Measurements from ENCODE around the gene FLNB.

DNA sequence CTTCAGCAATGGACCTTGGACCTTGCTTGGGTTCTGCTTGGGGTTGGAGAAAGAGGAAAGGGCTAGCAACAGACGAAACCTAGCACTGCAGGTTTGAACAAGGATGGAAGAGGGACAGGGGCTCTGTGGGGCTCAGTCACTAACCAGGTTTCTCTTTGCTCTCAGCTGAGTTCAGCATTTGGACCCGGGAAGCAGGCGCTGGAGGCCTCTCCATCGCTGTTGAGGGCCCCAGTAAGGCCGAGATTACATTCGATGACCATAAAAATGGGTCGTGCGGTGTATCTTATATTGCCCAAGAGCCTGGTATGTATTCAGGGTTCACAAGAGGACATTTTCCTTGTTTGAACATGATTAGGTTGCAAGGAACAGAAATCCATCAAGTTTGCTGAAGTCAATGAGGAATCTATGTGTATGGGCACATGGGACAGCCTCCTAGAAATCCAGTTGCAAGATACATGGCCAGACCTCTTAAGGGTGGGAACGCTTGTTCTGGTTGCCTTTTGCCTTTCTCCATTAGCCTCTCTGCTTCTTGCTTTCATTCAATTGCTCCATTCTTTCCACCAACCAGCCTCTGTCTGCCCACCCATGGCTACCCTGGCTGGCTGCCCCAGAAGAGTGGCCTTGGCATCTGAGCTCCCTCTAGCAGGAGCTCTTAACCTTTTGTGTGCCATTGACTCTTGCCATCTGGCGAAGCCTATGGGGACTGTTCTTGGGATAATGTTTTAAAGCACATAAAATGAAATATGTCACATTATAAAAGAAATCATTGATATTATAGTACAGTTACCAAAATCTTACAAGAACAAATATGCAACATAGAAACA lies 146.6 kb downstream of the FLNB start:
- TF ChIP-seq, protein P1, sequence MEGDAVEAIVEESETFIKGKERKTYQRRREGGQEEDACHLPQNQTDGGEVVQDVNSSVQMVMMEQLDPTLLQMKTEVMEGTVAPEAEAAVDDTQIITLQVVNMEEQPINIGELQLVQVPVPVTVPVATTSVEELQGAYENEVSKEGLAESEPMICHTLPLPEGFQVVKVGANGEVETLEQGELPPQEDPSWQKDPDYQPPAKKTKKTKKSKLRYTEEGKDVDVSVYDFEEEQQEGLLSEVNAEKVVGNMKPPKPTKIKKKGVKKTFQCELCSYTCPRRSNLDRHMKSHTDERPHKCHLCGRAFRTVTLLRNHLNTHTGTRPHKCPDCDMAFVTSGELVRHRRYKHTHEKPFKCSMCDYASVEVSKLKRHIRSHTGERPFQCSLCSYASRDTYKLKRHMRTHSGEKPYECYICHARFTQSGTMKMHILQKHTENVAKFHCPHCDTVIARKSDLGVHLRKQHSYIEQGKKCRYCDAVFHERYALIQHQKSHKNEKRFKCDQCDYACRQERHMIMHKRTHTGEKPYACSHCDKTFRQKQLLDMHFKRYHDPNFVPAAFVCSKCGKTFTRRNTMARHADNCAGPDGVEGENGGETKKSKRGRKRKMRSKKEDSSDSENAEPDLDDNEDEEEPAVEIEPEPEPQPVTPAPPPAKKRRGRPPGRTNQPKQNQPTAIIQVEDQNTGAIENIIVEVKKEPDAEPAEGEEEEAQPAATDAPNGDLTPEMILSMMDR (conservative IDR thresholded peaks at IDR 0.05; ENCODE audit: low read length), result no peak
- TF ChIP-seq EZH2phosphoT487 (IDR thresholded peaks at IDR 0.05; ENCODE audit: borderline replicate concordance), result no peak

Measured in Loucy (cell line).